AG10803 (cell line): Measurements from ENCODE around the gene ARR3.
A peak's percentile ranks its signal among the peaks of the same experiment; 100 is the strongest.
"Not testable (repeated sequence)": the region's sequence is repeated elsewhere in the genome, so short reads cannot be mapped to it uniquely, and the experiment has no call there.

Experiments used
- DNase-seq: peaks from one replicate; pipeline ENCODE4 v3.0.0; 2010; ENCODE audit warnings: low read depth
- H3K4me3 ChIP-seq: 2 replicates; pipeline ENCODE4 v1.5.1; 2011; ENCODE audit warnings: mild to moderate bottlenecking, low read length, control low read depth
- TF ChIP-seq, protein P1 (sequence below): conservative IDR thresholded peaks from 2 replicates; pipeline ENCODE4 v1.5.1; 2011; ENCODE audit warnings: mild to moderate bottlenecking, low read length, control low read depth, inconsistent platforms

Gene ARR3

DNA sequence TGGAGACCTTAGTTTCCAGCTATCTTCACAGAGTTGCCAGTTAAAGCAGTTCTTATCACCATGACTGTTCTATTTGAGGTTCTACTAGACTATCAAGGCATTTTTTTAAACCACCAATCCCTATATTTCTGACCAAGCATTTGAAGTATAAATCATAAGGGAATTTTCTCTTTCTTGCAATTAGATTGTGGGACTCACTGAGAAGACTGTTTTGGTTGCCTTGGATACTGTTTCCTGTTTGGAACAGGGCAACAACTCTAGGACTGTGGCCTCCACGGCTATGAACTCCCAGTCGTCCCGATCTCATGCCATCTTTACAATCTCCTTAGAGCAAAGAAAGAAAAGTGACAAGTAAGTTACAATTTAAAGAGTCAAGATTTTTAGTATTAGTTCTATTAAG is 33.6 kb downstream of the ARR3 start:
- TF ChIP-seq, protein P1, sequence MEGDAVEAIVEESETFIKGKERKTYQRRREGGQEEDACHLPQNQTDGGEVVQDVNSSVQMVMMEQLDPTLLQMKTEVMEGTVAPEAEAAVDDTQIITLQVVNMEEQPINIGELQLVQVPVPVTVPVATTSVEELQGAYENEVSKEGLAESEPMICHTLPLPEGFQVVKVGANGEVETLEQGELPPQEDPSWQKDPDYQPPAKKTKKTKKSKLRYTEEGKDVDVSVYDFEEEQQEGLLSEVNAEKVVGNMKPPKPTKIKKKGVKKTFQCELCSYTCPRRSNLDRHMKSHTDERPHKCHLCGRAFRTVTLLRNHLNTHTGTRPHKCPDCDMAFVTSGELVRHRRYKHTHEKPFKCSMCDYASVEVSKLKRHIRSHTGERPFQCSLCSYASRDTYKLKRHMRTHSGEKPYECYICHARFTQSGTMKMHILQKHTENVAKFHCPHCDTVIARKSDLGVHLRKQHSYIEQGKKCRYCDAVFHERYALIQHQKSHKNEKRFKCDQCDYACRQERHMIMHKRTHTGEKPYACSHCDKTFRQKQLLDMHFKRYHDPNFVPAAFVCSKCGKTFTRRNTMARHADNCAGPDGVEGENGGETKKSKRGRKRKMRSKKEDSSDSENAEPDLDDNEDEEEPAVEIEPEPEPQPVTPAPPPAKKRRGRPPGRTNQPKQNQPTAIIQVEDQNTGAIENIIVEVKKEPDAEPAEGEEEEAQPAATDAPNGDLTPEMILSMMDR = no peak
- H3K4me3 ChIP-seq = no peak overlapping the region
- peak; percentile 57 for DNase-seq

DNA sequence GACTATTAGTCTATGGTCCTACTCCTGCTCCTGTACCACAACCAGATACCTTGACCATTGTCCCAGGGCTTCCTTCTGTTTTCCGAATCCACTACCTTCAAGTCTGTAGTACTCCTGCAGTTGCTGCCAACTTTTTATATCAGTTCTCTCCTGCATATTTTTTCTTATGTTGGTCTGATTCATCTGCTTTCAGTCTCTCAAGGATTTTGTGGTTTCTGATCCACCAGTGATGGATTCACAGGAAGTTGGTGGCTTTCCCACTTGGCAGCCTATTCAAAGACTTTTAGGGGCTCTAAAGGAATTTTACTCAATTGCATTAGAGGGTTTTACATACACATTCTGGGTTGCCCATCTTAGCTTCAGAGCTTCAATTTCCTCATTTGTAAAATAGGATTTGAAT is 45.4 kb downstream of the ARR3 start:
- no peak overlapping the region for H3K4me3 ChIP-seq
- TF ChIP-seq, protein P1 = no peak
- DNase-seq = peak; percentile 50

DNA sequence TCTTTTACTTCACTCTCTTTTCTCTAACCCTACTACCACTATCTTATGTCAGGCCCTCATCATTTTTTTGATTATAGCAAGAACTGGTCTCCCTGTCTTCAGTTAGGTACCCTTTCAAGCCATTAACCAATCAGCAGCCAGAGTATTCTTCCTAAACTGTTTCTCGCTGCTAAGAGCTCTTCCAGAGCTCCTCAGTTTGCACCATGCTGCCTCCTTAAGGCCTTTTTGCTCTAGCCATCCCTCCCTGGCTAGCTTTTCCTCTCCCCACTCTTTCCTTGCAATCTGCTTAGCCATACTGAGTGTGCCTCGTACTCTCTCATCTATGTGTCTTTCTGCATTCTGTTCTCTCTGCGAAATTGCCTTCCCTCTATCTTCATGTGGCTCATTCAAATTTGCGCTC is 54.6 kb downstream of the ARR3 start:
- TF ChIP-seq, protein P1 = no peak
- H3K4me3 ChIP-seq = no peak overlapping the region
- DNase-seq = no peak

DNA sequence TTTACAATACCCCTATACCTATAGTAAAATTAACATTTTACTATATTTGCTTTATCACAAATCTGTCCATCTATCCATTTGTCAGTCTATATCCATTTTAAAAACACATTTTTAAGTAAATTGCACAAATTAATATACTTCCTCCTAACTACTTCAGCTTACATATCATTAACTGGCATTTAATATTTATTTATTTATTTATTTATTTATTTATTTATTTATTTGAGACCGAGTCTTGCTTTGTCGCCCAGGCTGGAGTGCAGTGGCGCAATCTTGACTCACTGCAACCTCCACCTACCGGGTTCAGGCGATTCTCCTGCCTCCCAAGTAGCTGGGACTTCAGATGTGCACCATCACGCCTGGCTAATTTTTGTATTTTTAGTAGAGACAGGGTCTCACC is 55.5 kb downstream of the ARR3 start:
- not testable (repeated sequence) for H3K4me3 ChIP-seq, DNase-seq

DNA sequence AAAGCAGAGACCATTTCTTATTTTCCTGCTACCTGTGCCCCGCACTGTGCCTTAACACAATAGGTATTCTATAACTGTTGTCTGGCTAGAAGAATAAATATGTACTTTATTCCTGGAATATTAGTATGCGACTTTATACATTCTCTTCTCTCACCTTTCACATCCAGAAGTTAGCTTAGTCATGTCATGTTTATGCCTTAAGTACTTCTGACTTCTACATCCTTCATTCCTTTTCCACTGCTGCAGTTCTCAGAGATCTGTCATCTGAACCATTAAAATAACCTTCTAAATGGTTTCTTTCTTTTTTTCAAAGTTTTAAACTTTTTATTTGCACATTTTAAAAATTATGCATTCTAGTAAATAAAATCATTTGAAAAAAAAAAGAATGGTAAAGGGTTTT is 56.2 kb downstream of the ARR3 start:
- TF ChIP-seq, protein P1 = no peak
- DNase-seq = no peak
- H3K4me3 ChIP-seq = no peak overlapping the region

DNA sequence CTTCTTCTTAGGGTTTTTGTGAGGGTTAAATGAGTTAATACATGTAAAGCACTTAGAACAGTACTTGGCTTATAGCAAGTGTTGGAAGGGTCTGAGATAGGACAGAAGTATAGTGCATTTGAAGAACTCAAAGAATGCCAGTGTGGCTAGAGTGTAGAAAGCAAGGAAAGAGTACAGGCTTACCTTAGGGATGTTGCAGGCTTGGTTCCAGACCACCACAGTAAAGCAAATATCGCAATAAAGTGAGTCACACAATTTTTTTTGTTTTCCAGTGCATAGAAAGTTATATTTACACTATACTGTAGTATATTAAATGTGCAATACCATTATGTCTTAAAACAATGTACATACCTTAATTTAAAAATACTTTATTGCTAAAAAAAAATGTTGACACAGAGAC is 63.0 kb downstream of the ARR3 start:
- no peak overlapping the region for H3K4me3 ChIP-seq
- TF ChIP-seq, protein P1 = no peak

More for the DNA sequence above, 63.0 kb downstream of the ARR3 start:
- DNase-seq = peak; percentile 57
